Activated naive CD4-positive, alpha-beta T cell (primary cell): ENCODE data around the gene SMAD1.

ENCODE experiments used
- DNase-seq, 4 experiments: peaks; one replicate each; lab custom pipeline; 2025; lab: John Stamatoyannopoulos, UW

The SMAD1 gene

GRCh38 chr4:145481164-145481941, at the start of gene SMAD1:
Gene SMAD1 (plus strand): TSS chr4:145481853. CDS start chr4:145514614, 32,761 bp downstream.
- DNase-seq: peak in 1 of 4 experiments; percentile 11

- no peak for DNase-seq
Measured at GRCh38 chr4:145433684-145434083, 48.0 kb upstream of the SMAD1 start.

- no peak for DNase-seq
Measured at GRCh38 chr4:145435646-145436045, 46.0 kb upstream of the SMAD1 start.

- no peak for DNase-seq
Measured at GRCh38 chr4:145436114-145436513, 45.5 kb upstream of the SMAD1 start.

GRCh38 chr4:145436796-145437195, 44.9 kb upstream of the SMAD1 start:
- DNase-seq: no peak

GRCh38 chr4:145437466-145437865, 44.2 kb upstream of the SMAD1 start:
- no peak for DNase-seq

GRCh38 chr4:145438298-145438697, 43.4 kb upstream of the SMAD1 start:
- DNase-seq: no peak

- DNase-seq: no peak
Measured at GRCh38 chr4:145440292-145441007, 41.2 kb upstream of the SMAD1 start.

GRCh38 chr4:145446184-145446583, 35.5 kb upstream of the SMAD1 start:
- no peak for DNase-seq

GRCh38 chr4:145451895-145452294, 29.8 kb upstream of the SMAD1 start:
- DNase-seq: no peak

GRCh38 chr4:145452447-145453162, 29.0 kb upstream of the SMAD1 start:
- no peak for DNase-seq

- no peak for DNase-seq
Measured at GRCh38 chr4:145453163-145453520, 28.5 kb upstream of the SMAD1 start.

- no peak for DNase-seq
Measured at GRCh38 chr4:145473203-145473602, 8.4 kb upstream of the SMAD1 start.

GRCh38 chr4:145480257-145480656, 1.4 kb upstream of the SMAD1 start:
- no peak for DNase-seq

- peak in 1 of 4 experiments; percentile 11 for DNase-seq
Measured at GRCh38 chr4:145481942-145482208, 222 bp downstream of the SMAD1 start.

GRCh38 chr4:145482209-145483037, 770 bp downstream of the SMAD1 start:
- peak in 3 of 4 experiments; percentile 5 to 30 (median 28) for DNase-seq

GRCh38 chr4:145483514-145483913, 1.9 kb downstream of the SMAD1 start:
- DNase-seq: no peak

GRCh38 chr4:145484225-145484846, 2.7 kb downstream of the SMAD1 start:
- DNase-seq: no peak

- DNase-seq: no peak
Measured at GRCh38 chr4:145485120-145485519, 3.5 kb downstream of the SMAD1 start.

- no peak for DNase-seq
Measured at GRCh38 chr4:145486603-145487002, 5.0 kb downstream of the SMAD1 start.

GRCh38 chr4:145487631-145488030, 6.0 kb downstream of the SMAD1 start:
- no peak for DNase-seq

- DNase-seq: no peak
Measured at GRCh38 chr4:145488310-145488709, 6.7 kb downstream of the SMAD1 start.
